Central memory CD4-positive, alpha-beta T cell (primary cell): ENCODE results near the gene SEPTIN5.
A peak's percentile ranks its signal among the peaks of the same experiment; 100 is the strongest.

Experiments
- DNase-seq: peaks from one replicate; pipeline ENCODE4 v3.0.0; 2022

Gene SEPTIN5

GRCh38 chr22:19706661-19707151 lies 7.6 kb upstream of the SEPTIN5 start:
- DNase-seq = no peak

- no peak for DNase-seq
These were observed 6.7 kb upstream of the SEPTIN5 start for GRCh38 chr22:19707347-19708290.

DNA sequence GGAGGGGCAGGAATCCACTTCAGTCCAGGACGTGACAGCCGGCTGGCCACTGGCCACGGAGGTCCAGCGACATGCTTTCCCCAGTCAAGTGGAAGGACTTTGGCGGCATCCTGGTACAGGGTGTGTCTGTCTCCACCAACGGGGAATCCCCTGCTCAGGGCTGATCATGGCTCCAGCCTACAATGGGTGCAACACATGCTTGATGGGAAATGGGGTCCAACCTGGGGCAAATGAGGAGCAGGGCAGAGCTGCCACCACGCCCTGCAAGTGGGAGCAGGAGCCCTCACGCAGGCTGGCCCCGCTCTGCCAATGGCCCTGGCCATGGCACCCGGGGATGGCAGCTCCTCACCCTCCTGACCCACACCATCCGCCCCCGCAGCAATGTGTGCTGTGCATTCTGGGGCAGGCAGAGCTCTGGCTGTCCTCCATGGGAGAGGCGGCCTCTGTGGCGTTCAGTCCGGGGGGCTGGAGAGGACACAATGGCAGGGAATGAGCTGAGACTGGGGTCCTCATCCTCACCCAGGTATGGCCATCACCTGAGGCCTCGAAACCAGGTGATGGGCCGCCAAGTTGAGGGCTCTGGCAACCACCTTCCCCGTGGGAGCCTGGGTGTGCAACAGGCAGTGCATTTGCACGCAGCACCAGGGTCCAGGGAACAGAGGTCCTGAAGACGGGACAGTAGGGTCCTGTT lies 5.8 kb upstream of the SEPTIN5 start:
- DNase-seq = no peak

- DNase-seq = no peak
These were observed 5.1 kb upstream of the SEPTIN5 start for GRCh38 chr22:19709063-19709769.

DNA sequence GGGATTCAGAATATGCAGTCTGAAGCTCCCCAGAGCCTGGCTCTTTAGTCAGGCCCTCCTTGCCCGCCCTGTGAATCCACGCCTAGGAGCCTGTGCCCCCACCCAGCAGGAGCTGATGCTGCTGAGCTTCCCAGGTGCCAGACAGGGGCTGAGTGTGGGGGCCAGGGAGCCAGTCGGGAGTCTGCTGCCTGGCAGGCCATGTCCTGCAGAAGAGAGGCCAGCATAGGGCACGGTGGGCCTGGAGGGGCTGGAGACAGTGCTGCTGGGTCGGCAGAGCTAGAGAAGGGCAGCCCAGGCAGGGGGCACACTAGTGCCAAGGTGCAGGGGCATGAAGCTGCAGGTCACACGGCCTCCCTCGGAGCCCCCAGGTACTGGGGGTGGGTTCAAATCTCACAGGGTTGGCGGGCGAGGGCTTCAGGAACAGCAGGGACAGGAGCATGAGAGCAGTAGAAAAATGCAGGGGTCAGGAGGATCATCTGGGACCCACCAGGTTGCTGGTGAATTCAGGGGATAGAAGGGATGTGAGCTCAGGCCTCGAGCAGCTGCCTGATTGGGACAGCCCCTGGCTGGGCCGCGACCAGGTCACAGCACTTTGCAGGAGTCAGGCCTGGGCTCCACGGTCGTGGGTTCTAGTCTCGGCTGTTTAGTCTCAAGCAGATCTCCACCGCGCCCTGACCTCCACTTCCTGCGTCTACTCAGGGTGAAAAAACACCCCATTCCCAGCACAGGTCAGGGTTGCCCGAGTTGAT lies 4.1 kb upstream of the SEPTIN5 start:
- no peak for DNase-seq

GRCh38 chr22:19710769-19711106 lies 3.6 kb upstream of the SEPTIN5 start:
- DNase-seq = no peak

- DNase-seq = no peak
These were observed 1.1 kb upstream of the SEPTIN5 start for GRCh38 chr22:19713245-19713644.

DNA sequence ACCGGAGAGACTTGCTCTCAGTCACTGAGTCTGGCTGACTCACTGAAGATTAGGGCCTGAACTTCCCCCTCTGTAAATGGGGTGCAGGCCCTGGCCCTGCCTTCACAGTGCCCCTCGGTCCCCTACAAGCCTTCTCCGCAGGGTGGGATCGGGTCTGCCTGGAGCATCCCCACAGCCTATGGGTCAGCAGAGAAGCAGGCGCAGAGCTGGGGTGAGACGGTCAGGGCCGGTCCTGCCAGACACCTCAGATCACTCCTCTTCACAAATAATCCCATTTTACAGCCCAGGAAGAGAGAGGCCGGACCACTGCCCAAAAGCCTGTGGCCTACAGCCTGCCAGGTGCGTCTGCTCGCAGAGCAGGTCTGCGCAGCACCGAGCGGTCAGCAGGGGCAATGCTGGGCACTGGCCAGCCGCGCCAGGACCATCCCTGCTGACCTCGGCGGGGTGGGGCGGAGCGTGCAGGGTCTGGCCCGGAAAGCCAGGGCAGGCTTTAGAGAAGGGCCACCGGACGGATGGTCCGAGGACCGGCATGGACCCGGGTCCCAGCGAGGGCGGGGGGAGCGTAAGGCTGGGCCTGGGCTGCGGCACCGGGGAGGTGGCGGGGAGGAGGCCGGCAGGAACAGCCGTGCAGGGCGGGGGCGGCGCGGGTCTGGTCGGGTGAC lies 522 bp upstream of the SEPTIN5 start:
- DNase-seq = no peak

DNA sequence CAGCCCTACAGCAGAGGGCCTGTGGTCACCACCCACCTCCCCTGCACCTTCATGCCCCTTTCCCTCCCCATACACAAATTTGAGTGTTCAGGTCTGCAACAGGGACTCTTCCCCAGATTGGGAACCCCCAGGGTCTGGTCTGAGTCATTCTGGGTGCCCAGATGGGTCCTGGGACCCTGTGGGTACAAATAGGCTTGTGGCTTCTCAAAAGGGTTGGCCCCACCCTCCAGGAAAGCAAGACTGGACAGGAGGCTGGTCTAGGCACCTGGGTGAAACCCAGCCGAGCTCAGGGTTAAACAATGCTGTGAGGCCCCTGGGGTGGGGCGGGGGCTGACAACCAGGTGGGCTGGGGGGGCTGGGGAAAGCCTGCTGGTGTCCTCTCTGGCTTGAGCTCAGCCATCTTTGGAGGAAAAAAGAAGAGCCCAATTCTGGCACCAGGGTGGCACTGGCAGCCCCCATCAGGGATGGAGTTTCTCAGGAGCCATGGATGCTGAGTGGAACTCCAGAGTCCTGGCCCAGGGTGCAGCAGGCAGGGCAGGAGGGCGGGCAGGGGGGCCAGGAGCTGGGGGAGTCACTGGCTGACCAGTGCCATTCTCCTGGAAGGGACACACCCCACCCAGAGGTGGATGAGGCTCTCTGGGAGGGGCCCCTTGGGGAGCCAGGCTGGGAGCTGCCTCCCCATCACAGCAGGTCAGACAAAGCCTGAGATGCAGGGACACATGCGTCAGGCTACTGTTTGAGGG lies 1.1 kb downstream of the SEPTIN5 start:
- no peak for DNase-seq

DNA sequence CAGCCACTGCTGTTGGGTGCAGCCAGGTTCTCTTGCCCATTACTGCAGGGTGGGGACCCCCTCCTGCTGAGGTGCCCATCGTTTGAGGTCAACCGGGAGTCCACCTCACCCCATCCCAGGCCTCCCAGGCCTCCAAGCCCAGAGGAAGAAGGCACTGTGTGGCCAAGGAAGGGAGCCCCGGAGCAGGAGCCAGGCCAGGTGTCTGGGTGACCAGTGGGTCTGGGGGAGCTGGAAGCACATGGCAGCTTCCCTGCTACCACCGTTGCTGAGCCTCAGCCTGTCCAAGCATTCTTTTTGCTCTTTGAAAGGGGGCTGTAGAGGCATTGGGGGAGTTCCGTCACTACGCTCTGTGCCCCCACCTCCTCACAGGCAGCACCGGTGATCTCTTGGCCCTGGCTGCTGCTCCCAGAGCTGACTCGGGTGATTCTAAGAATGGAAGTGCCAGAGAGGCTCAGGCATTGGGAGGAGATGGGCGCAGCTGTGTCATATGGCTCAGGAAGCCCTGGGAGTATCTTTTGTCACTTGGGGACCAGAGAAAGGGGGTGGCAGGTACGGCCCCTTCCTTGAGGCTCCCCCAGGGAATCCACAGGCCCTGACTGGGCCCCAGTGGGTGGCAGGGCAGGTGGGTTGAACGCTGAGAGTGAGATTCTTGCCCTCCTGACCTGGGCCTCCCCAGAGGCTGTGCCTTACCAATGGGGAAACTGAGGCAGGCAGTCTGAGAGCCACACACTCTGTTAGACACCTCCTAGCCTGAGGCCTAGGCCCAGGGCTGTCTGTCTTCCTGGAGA lies 1.9 kb downstream of the SEPTIN5 start:
- DNase-seq = no peak

DNA sequence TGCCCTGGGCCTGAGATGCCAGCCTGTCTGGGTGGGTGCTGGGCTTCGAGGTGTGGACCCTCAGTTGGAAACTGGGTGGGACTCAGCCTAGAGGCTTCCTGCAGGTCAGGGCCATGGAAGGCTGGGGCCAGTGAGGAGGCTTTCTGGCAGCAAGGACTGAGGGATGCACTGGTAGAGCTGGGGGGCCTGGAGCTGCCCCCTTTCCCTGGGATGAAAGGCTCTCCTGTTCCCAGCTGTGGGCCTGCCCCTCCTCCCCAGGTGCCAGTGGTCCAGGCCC lies 2.5 kb downstream of the SEPTIN5 start:
- no peak for DNase-seq

DNA sequence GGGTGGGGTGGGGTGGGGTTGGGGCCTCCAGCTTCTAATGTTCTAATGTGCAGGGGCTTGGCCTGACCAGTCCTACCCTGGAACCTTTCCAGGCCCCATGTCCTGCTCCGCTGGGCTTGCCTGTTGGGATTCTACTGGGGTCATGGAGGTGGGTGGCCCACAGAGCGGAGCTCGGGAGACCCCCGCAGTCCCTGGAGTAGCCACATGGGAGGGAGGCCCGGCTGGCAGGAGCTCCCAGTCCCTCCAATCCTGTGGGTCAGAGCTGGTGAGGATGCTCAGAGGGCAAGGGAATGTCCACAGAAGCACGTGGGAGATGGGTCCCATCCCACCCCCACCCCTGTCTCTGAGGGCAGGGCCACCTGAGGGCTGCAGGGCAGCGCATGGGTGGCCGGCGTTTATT lies 2.9 kb downstream of the SEPTIN5 start:
- no peak for DNase-seq

- DNase-seq = peak; percentile 79
These were observed 3.6 kb downstream of the SEPTIN5 start for GRCh38 chr22:19717691-19718455.

DNA sequence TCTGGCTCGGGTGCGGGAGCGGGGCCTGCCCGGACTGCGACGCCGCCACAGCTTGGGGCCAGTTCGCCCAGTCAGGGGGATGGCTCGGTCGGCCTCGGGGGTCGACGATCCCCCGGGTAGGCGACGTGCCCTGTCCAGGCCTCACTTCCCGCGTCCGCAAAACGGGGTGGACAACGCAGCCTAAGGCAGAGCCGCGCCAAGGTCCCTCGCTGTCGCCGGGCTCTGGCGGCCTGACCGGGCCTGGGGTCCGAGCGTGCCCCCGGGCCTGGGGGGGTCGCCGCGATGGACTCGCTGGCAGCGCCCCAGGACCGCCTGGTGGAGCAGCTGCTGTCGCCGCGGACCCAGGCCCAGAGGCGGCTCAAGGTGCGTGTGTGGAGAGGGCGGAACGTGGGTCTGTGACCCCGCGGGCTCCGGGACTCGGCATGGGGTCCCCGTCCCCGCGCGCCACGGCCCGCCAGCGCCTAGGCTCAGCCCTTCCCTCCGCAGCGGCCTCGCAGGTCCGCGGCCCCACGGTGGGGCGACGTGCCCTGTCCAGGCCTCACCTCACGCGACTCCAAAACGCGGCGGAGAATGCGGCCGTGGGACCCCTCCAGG lies 4.2 kb downstream of the SEPTIN5 start:
- DNase-seq = no peak

GRCh38 chr22:19719050-19719482 lies 4.8 kb downstream of the SEPTIN5 start:
- no peak for DNase-seq

GRCh38 chr22:19719488-19720021 lies 5.3 kb downstream of the SEPTIN5 start:
- no peak for DNase-seq

GRCh38 chr22:19720150-19720827 lies 6.0 kb downstream of the SEPTIN5 start:
- no peak for DNase-seq

GRCh38 chr22:19720999-19721329 lies 6.7 kb downstream of the SEPTIN5 start:
- DNase-seq = no peak
